Endodermal cell (in vitro differentiated cells): Measurements from ENCODE around the gene TLCD4. TPM values are rescaled to one million over a fixed set of nuclear protein-coding genes. Genes with fewer than 3 reads are reported as not detected.

Source experiments
- DNase-seq: peaks from one replicate; pipeline ENCODE4 v3.0.0-alpha.2; 2017
- H3K27ac ChIP-seq: 2 replicates; pipeline ENCODE4 v1.5.1; 2013; ENCODE audit warnings: mild to moderate bottlenecking, low read depth, low read length, moderate library complexity
- H3K27me3 ChIP-seq: 2 replicates; pipeline ENCODE4 v1.6.1; 2013; ENCODE audit warnings: mild to moderate bottlenecking, low read length, moderate library complexity; ENCODE audit not compliant: insufficient read depth, control insufficient read depth, poor library complexity, severe bottlenecking
- H3K36me3 ChIP-seq: 2 replicates; pipeline ENCODE4 v1.7.0; 2013; ENCODE audit warnings: mild to moderate bottlenecking, low read length, moderate library complexity; ENCODE audit not compliant: control insufficient read depth, insufficient read depth
- H3K4me1 ChIP-seq: one replicate; pipeline ENCODE4 v1.7.0; 2013; ENCODE audit warnings: low read length; ENCODE audit not compliant: control insufficient read depth, insufficient read depth
- H3K4me3 ChIP-seq: 2 replicates; pipeline ENCODE4 v1.5.1; 2013; ENCODE audit warnings: mild to moderate bottlenecking, low read length, moderate library complexity
- H3K9ac ChIP-seq: 2 replicates; pipeline ENCODE4 v1.6.1; 2013; ENCODE audit warnings: mild to moderate bottlenecking, low read length, moderate library complexity; ENCODE audit not compliant: poor library complexity, severe bottlenecking; ENCODE audit errors: extremely low read depth
- H3K9me3 ChIP-seq: 2 replicates; pipeline ENCODE4 v1.6.1; 2013; ENCODE audit warnings: mild to moderate bottlenecking, low read length, moderate library complexity; ENCODE audit not compliant: control insufficient read depth
- H3K27ac Mint-ChIP-seq: 2 replicates; pipeline ENCODE4 v1.8.0; 2020; ENCODE audit warnings: mixed read lengths
- H3K27me3 Mint-ChIP-seq: 2 replicates; pipeline ENCODE4 v1.8.0; 2021; ENCODE audit warnings: mild to moderate bottlenecking, mixed read lengths; ENCODE audit not compliant: insufficient read depth
- H3K36me3 Mint-ChIP-seq: 2 replicates; pipeline ENCODE4 v1.8.0; 2020; ENCODE audit warnings: low read depth, mixed read lengths
- H3K4me1 Mint-ChIP-seq: 2 replicates; pipeline ENCODE4 v1.8.0; 2020; ENCODE audit warnings: mixed read lengths
- H3K4me3 Mint-ChIP-seq: 2 replicates; pipeline ENCODE4 v1.8.0; 2020; ENCODE audit warnings: mild to moderate bottlenecking, moderate library complexity, mixed read lengths
- H3K9me3 Mint-ChIP-seq: 2 replicates; pipeline ENCODE4 v1.8.0; 2020; ENCODE audit warnings: mild to moderate bottlenecking, mixed read lengths
- CTCF ChIP-seq: fragments of 200-600 bp; sonication (generic); conservative IDR thresholded peaks from 2 replicates; pipeline ENCODE4 v1.5.0; 2021; ENCODE audit warnings: antibody characterized with exemption, mild to moderate bottlenecking
- WGBS, 2 experiments: methylation state at CpG; one replicate each; pipeline versions ENCODE4 v1.1.5 to v1.1.7; 2013; ENCODE audit warnings: missing lambda C conversion rate in 2 of 2, mixed read lengths in 1 of 2; ENCODE audit not compliant: insufficient coverage in 1 of 2, insufficient read length in 1 of 2; 5-methylcytosine and 5-hydroxymethylcytosine counted together
- total RNA-seq, 2 donors: library from RNA; stranded (reverse); fragmentation: NEBNext Ultra II Directional in 1 of 2; extraction: Animal tissue kit (Norgen Biotek cat#: 25700) in 1 of 2; gene quantifications; 2 replicates in 1 of 2; 3 replicates in 1 of 2; pipeline ENCODE4 v1.2.1, GENCODE V29; 2021

TLCD4 gene
- total RNA-seq, 2 donors from 2014 or later = 6.4 to 19.3 TPM

GRCh38 chr1:95124342-95124741 is 7.2 kb downstream of the TLCD4 start:
- no peak for TF ChIP-seq CTCF
- peaks cover 14% of the 10 kb centered on the region for H3K27me3 Mint-ChIP-seq
- peaks cover 21% of the 10 kb centered on the region for H3K4me1 ChIP-seq
- H3K4me1 Mint-ChIP-seq = peaks cover 36% of the 10 kb centered on the region
- H3K4me3 ChIP-seq = no peak overlapping the region
- H3K9ac ChIP-seq = no peak overlapping the region
- H3K27me3 ChIP-seq = no peaks in the 10 kb centered on the region
- H3K36me3 ChIP-seq = no peaks in the 10 kb centered on the region
- DNase-seq = no peak
- H3K27ac ChIP-seq = no peak overlapping the region
- H3K36me3 Mint-ChIP-seq = peaks cover 2% of the 10 kb centered on the region
- no peak overlapping the region for H3K27ac Mint-ChIP-seq
- no peaks in the 10 kb centered on the region for H3K9me3 Mint-ChIP-seq
- 93 to 100% methylated on average over 2 of the region's 2 CpGs for WGBS, 2 experiments
- no peaks in the 10 kb centered on the region for H3K9me3 ChIP-seq
- H3K4me3 Mint-ChIP-seq = no peak overlapping the region

- DNase-seq = no peak
- Histone ChIP-seq H3K9me3 (no peaks in the 10 kb centered on the region), H3K9ac (no peak overlapping the region), H3K36me3 (no peaks in the 10 kb centered on the region), H3K27me3 (no peaks in the 10 kb centered on the region), H3K4me1 (peaks cover 20% of the 10 kb centered on the region), H3K4me3 (no peak overlapping the region), H3K27ac (no peak overlapping the region)
- Mint-ChIP-seq H3K27ac (no peak overlapping the region), H3K27me3 (no peaks in the 10 kb centered on the region), H3K9me3 (no peaks in the 10 kb centered on the region), H3K4me3 (no peak overlapping the region), H3K4me1 (peaks cover 25% of the 10 kb centered on the region), H3K36me3 (no peaks in the 10 kb centered on the region)
- no peak for TF ChIP-seq CTCF
- 83 to 96% methylated on average over 1 to 3 of the region's 3 CpGs for WGBS, 2 experiments
Observed at GRCh38 chr1:95126366-95126765, 9.2 kb downstream of the TLCD4 start.

GRCh38 chr1:95126846-95127245 is 9.7 kb downstream of the TLCD4 start:
- Histone ChIP-seq H3K27ac (no peak overlapping the region), H3K9ac (no peak overlapping the region), H3K36me3 (no peaks in the 10 kb centered on the region), H3K27me3 (no peaks in the 10 kb centered on the region), H3K4me1 (peaks cover 17% of the 10 kb centered on the region), H3K4me3 (no peak overlapping the region), H3K9me3 (no peaks in the 10 kb centered on the region)
- Mint-ChIP-seq H3K27me3 (no peaks in the 10 kb centered on the region), H3K9me3 (no peaks in the 10 kb centered on the region), H3K4me3 (no peak overlapping the region), H3K4me1 (peaks cover 23% of the 10 kb centered on the region), H3K27ac (no peak overlapping the region), H3K36me3 (no peaks in the 10 kb centered on the region)
- TF ChIP-seq CTCF = no peak
- WGBS, 2 experiments = 100% methylated on average over 3 to 4 of the region's 4 CpGs
- DNase-seq = no peak
